K562 (cell line): Measurements from ENCODE around the gene LRRC8A. TPM values are rescaled to one million over a fixed set of nuclear protein-coding genes. Genes with fewer than 3 reads are reported as not detected.

Experiments used
- ATAC-seq: fragments of 200-7000 bp; cut with Tn5 transposase; 3 replicates; pipeline ENCODE4 v1.9.1; 2020; ENCODE audit warnings: moderate library complexity
- BruUV-seq: library from RNA; stranded (reverse); fragments of 400-500 nt; replicated peaks from 2 replicates; lab custom pipeline; 2021; lab: Mats Ljungman, UMichigan
- CTCF ChIA-PET: fragments of 300-600 bp; formaldehyde crosslinking; extraction: SDS; loops from one replicate; lab custom pipeline; 2021; ENCODE audit warnings: low intra/inter-chr PET ratio; lab: Yijun Ruan, JAX
- POLR2A ChIA-PET: fragments of 300-600, 350-650 bp; sonication (Branson Sonifier 250); formaldehyde crosslinking; extraction: SDS; loops from one replicate; lab custom pipeline; 2021; ENCODE audit warnings: antibody characterized with exemption, inconsistent platforms; lab: Yijun Ruan, JAX
- DNase-seq, 4 experiments: peaks; one replicate each; pipeline versions ENCODE4 v3.0.0 to v3.0.0-alpha.2; 2011 to 2018; ENCODE audit warnings: low spot score in 3 of 4, mixed read lengths in 3 of 4; ENCODE audit errors: extremely low read depth in 1 of 4
- FAIRE-seq: peaks from 2 replicates; lab custom pipeline; 2011; peaks lifted over from hg19 to GRCh38; lab: Jason Lieb, UNC
- H2AFZ ChIP-seq: 2 replicates; pipeline ENCODE4 v1.6.0; 2011; ENCODE audit warnings: low read depth, low read length, control low read depth, inconsistent platforms
- H3K27ac ChIP-seq: fragments of 200-600 bp; 3 replicates; pipeline ENCODE4 v1.8.0; 2011; ENCODE audit warnings: low read depth, mild to moderate bottlenecking, control low read depth, inconsistent platforms, low read length, moderate library complexity, mixed read lengths; ENCODE audit errors: extremely low read depth
- H3K27me3 ChIP-seq, 2 experiments: fragments of 300-600 bp in 1 of 2; 2 replicates in 1 of 2; 3 replicates in 1 of 2; pipeline versions ENCODE4 v1.6.0 to v1.8.0; 2011; ENCODE audit warnings: inconsistent platforms in 2 of 2, low read length in 2 of 2, mild to moderate bottlenecking in 1 of 2, mixed read lengths in 1 of 2, moderate library complexity in 1 of 2; ENCODE audit not compliant: control insufficient read depth in 2 of 2, insufficient read depth in 2 of 2
- H3K36me3 ChIP-seq: fragments of 300-600 bp; 3 replicates; pipeline ENCODE4 v1.8.0; 2011; ENCODE audit warnings: mild to moderate bottlenecking, low read length, inconsistent platforms; ENCODE audit not compliant: control insufficient read depth, insufficient read depth
- H3K4me1 ChIP-seq, 2 experiments: fragments of 200-600 bp in 1 of 2; replicated peaks in 1 of 2; 2 replicates in 1 of 2; 3 replicates in 1 of 2; pipeline versions ENCODE4 v1.5.1 to v1.8.0; 2011; ENCODE audit warnings: inconsistent platforms in 2 of 2, low read length in 2 of 2, mild to moderate bottlenecking in 1 of 2, mixed read lengths in 1 of 2, moderate library complexity in 1 of 2; ENCODE audit not compliant: control insufficient read depth in 2 of 2, insufficient read depth in 2 of 2
- H3K4me2 ChIP-seq: 2 replicates; pipeline ENCODE4 v1.6.1; 2011; ENCODE audit warnings: low read length, control low read depth, inconsistent platforms, mixed read lengths; ENCODE audit not compliant: insufficient read depth
- H3K4me3 ChIP-seq: fragments of 200-600 bp; sonication (generic), shearing (Covaris generic); 2 replicates; pipeline ENCODE4 v1.5.1; 2016; ENCODE audit warnings: control low read depth, inconsistent platforms
- H3K79me2 ChIP-seq: fragments of 200-600 bp; 3 replicates; pipeline ENCODE4 v1.8.0; 2011; ENCODE audit warnings: low read length, inconsistent platforms; ENCODE audit not compliant: control insufficient read depth, insufficient read depth
- H3K9ac ChIP-seq, 2 experiments: 2 replicates each; pipeline versions ENCODE4 v1.6.0 to v1.6.1; 2011; ENCODE audit warnings: low read depth in 2 of 2, low read length in 2 of 2, control low read depth in 1 of 2, inconsistent platforms in 1 of 2, mild to moderate bottlenecking in 1 of 2, mixed read lengths in 1 of 2; ENCODE audit not compliant: insufficient read depth in 1 of 2
- H3K9me1 ChIP-seq: one replicate; pipeline ENCODE4 v1.6.0; 2011; ENCODE audit warnings: inconsistent platforms, mild to moderate bottlenecking, low read length, moderate library complexity; ENCODE audit not compliant: control insufficient read depth, insufficient read depth
- H3K9me3 ChIP-seq: replicated peaks from 2 replicates; pipeline ENCODE4 v1.5.1; 2011; ENCODE audit warnings: low read depth, low read length, inconsistent platforms; ENCODE audit not compliant: control insufficient read depth, insufficient read depth
- H4K20me1 ChIP-seq: replicated peaks from 2 replicates; pipeline ENCODE4 v1.6.1; 2011; ENCODE audit warnings: low read length, inconsistent platforms, mixed read lengths; ENCODE audit not compliant: control insufficient read depth, insufficient read depth
- ADNP ChIP-seq: fragments of 200-800 bp; sonication (Bioruptor generic); IDR thresholded peaks from 2 replicates; pipeline ENCODE4 v1.6.1; 2016; ENCODE audit warnings: missing genetic modification characterization, missing compliant biosample characterization
- BCL6 ChIP-seq: fragments of 250-450 bp; sonication (Bioruptor Pico); IDR thresholded peaks from 2 replicates; pipeline ENCODE4 v1.4.0; 2020
- BCOR ChIP-seq: fragments of 450-650 bp; IDR thresholded peaks from 2 replicates; pipeline ENCODE4 v1.6.1; 2016
- ELF2 ChIP-seq: fragments of 250-450 bp; sonication (Bioruptor Pico); IDR thresholded peaks from 2 replicates; pipeline ENCODE4 v1.5.0; 2021; ENCODE audit warnings: mild to moderate bottlenecking
- FOXA1 ChIP-seq: fragments of 450-650 bp; IDR thresholded peaks from 2 replicates; pipeline ENCODE4 v1.6.1; 2016; ENCODE audit warnings: mild to moderate bottlenecking, borderline replicate concordance
- KDM1A ChIP-seq, 2 experiments: fragments of 450-650 bp; IDR thresholded peaks; 2 replicates each; pipeline ENCODE4 v1.6.1; 2016; ENCODE audit warnings: mild to moderate bottlenecking in 2 of 2
- MEF2A ChIP-seq: IDR thresholded peaks from 2 replicates; pipeline ENCODE4 v1.6.1; 2011; ENCODE audit warnings: low read depth, mild to moderate bottlenecking, low read length, moderate library complexity; ENCODE audit not compliant: control insufficient read depth
- NFIX ChIP-seq: fragments of 250-450 bp; sonication (Bioruptor Pico); IDR thresholded peaks from 2 replicates; pipeline ENCODE4 v1.4.0; 2020; ENCODE audit warnings: low read depth, mild to moderate bottlenecking, moderate library complexity
- RBFOX2 ChIP-seq: fragments of 200-400 bp; formaldehyde crosslinking; IDR thresholded peaks from 2 replicates; pipeline ENCODE4 v1.6.1; 2017; ENCODE audit warnings: low read depth, mild to moderate bottlenecking, low read length, moderate library complexity
- RBM15 ChIP-seq: fragments of 200-400 bp; formaldehyde crosslinking; IDR thresholded peaks from 2 replicates; pipeline ENCODE4 v1.6.1; 2018; ENCODE audit warnings: mild to moderate bottlenecking, low read length, moderate library complexity; ENCODE audit not compliant: insufficient read depth
- RBM25 ChIP-seq: fragments of 200-400 bp; formaldehyde crosslinking; IDR thresholded peaks from 2 replicates; pipeline ENCODE4 v1.6.1; 2018; ENCODE audit warnings: low read length, low read depth, moderate library complexity; ENCODE audit not compliant: severe bottlenecking
- SMARCA5 ChIP-seq: fragments of 450-650 bp; IDR thresholded peaks from 2 replicates; pipeline ENCODE4 v1.6.1; 2016
- ZFP36 ChIP-seq: fragments of 150-350 bp; IDR thresholded peaks from 2 replicates; pipeline ENCODE4 v1.6.1; 2018; ENCODE audit warnings: low read length, low read depth; ENCODE audit not compliant: partially characterized antibody
- WGBS: fragments of 100-300 bp; shearing (Covaris generic); methylation state at CpG from one replicate; pipeline ENCODE4 v1.1.6; 2016; ENCODE audit warnings: low coverage, mixed read lengths; ENCODE audit not compliant: insufficient coverage; ENCODE audit errors: missing lambda C conversion rate; 5-methylcytosine and 5-hydroxymethylcytosine counted together
- in situ Hi-C: fragments of 300-500 bp; cut with MboI; formaldehyde crosslinking; loops from 4 replicates; pipeline ENCODE4 v1.15.0; 2018; ENCODE audit warnings: inconsistent platforms, mixed read lengths
- intact Hi-C: fragments of 100-400 bp; cut with micrococcal nuclease; formaldehyde crosslinking; loops from 2 replicates; pipeline ENCODE4 v1.14.2; 2022
- polyA plus RNA-seq, 8 experiments: library from polyadenylated mRNA; depleted of rRNA in 4 of 8; stranded (reverse) in 5 of 8; unstranded in 3 of 8; fragments of >200 nt; fragmentation: Nextera tagmentation in 2 of 8; fragmentation: Illumina TruSeq in 1 of 8; extraction: Ambion mirVana in 2 of 8; extraction: Trizol in 1 of 8; gene quantifications; 2 replicates each; pipeline versions ENCODE4 v1.2.1 to v1.2.3, GENCODE V29; 2011 to 2014; ENCODE audit warnings: inconsistent platforms in 1 of 8, missing spikeins in 1 of 8
- total RNA-seq, 7 experiments: library from RNA; depleted of rRNA in 6 of 7; stranded (reverse); fragments of >200 nt in 6 of 7; fragmentation: Illumina TruSeq in 2 of 7; extraction: Trizol in 2 of 7; gene quantifications; 2 replicates each; pipeline versions ENCODE4 v1.2.1 to v1.2.3, GENCODE V29; 2011 to 2021; ENCODE audit warnings: low replicate concordance in 1 of 7
- TF ChIP-seq, protein P1 (sequence below): sonication (generic); formaldehyde crosslinking; IDR thresholded peaks from 2 replicates; pipeline ENCODE4 v1.8.1; 2023; ENCODE audit warnings: mild to moderate bottlenecking, missing genetic modification reagents
- TF ChIP-seq, protein P2 (sequence below): fragments of 250-450 bp; sonication (Bioruptor Pico); IDR thresholded peaks from 2 replicates; pipeline ENCODE4 v1.5.0; 2021

LRRC8A gene
- total and polyA plus RNA-seq, 9 of the 15 experiments (the other 6 are each of a cell fraction or from before 2014, with no cell fraction given): 2.9 to 24.7 (median 8.9) TPM

DNA sequence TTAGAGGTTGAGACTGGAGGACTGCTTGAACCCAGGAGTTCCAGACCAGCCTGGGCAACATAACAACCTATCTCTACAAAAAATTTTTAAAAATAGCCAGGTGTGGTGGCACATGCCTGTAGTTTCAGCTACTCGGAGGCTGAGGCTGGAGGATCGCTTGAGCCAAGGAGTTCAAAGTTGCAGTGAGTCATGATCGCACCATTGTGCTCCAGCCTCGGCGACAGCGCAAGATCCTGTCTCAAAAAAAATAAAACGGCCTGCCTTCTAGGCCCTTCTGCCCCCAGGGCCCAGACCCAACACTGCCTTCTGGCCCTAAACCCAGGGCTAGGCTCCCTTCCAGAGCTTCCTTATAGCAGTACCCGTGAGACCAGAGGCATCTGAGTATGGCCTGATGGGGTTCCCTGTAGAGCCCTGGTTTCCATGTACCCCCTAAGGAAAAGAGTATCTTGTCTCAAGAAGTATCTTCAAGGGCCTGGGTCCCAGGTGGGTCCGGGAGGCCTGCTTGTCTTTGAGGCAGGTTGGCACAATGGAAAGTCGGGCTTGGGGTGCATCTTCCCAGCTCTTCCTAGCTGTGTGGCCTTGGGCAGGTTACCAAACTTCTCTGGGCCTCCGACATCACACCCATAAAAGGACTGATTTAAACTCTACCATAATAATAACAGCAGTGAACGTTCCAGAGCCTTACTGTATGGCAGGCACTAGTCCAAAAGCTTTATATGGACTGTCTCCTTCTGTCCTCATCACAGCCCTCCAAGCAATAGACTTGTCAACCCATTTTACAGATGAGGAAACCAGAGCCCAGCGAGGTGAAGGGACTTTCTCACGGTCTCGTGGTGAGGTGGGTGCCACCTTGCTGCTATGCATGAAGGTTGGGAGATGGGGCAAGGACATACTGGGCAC, 9.6 kb downstream of the LRRC8A start:
- FAIRE-seq: no peak
- BruUV-seq: no TSS peak
- in situ Hi-C loops (no loop called here), intact Hi-C loops (no loop called here)
- Histone ChIP-seq H3K4me3 (no peak overlapping the region), H3K9ac (peak overlapping the region in 1 of 2 experiments; percentile 45; a peak in 1 of 4 replicates), H3K79me2 (0 out of 3 replicates have a peak, but pooled peaks cover 3% of the 10 kb centered on the region), H3K27ac (no peak overlapping the region), H3K4me2 (no peak overlapping the region), H3K9me3 (no peaks in the 10 kb centered on the region), H3K4me1 (peaks cover 3 to 18% of the 10 kb centered on the region in 2 experiments; a peak in 4 of 5 replicates), H3K27me3 (no peaks in the 10 kb centered on the region), H4K20me1 (0 out of 2 replicates have a peak, but pooled peaks cover 3% of the 10 kb centered on the region), H3K36me3 (peaks cover 50% of the 10 kb centered on the region; the same call in 2 of the 3 replicates)
- 87% methylated on average over 15 of the region's 15 CpGs for WGBS
- ATAC-seq: no peak
- DNase-seq: no peak
- CTCF ChIA-PET: no interaction called here
- TF ChIP-seq FOXA1 (no peak), NFIX (CRISPR knock-in tag) (no peak), BCOR (peak; percentile 85), RBM15 (no peak), KDM1A (IDR thresholded peaks at IDR 0.05) (peak; percentile 36 to 56; a peak in 3 of 4 replicates), ZFP36 (peak; percentile 54), SMARCA5 (peak; percentile 79; the same call in 1 of the 2 replicates), BCL6 (CRISPR knock-in tag) (no peak), RBFOX2 (0 out of 2 replicates have a peak, but pooled peaks have one; percentile 1), ADNP (peak; percentile 60; the same call in 1 of the 2 replicates), ELF2 (no peak), RBM25 (peak; percentile 63), MEF2A (no peak)
- TF ChIP-seq, protein P1, sequence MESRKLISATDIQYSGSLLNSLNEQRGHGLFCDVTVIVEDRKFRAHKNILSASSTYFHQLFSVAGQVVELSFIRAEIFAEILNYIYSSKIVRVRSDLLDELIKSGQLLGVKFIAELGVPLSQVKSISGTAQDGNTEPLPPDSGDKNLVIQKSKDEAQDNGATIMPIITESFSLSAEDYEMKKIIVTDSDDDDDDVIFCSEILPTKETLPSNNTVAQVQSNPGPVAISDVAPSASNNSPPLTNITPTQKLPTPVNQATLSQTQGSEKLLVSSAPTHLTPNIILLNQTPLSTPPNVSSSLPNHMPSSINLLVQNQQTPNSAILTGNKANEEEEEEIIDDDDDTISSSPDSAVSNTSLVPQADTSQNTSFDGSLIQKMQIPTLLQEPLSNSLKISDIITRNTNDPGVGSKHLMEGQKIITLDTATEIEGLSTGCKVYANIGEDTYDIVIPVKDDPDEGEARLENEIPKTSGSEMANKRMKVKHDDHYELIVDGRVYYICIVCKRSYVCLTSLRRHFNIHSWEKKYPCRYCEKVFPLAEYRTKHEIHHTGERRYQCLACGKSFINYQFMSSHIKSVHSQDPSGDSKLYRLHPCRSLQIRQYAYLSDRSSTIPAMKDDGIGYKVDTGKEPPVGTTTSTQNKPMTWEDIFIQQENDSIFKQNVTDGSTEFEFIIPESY (CRISPR knock-in tag): 0 out of 2 replicates have a peak, but pooled peaks have one; percentile 39
- TF ChIP-seq, protein P2, sequence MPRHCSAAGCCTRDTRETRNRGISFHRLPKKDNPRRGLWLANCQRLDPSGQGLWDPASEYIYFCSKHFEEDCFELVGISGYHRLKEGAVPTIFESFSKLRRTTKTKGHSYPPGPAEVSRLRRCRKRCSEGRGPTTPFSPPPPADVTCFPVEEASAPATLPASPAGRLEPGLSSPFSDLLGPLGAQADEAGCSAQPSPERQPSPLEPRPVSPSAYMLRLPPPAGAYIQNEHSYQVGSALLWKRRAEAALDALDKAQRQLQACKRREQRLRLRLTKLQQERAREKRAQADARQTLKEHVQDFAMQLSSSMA: no peak
- TF ChIP-seq, all 486 proteins: peak for 8
- POLR2A ChIA-PET: interaction anchor here (0.5 to 2.3 kb wide), 8 partner anchors 10 to 256 kb away, joined by 3 to 6 read pairs (median 4); partner anchors contain the start of genes KYAT1 and LRRC8A
- Histone ChIP-seq H2AFZ (no peak overlapping the region), H3K9me1 (peaks cover 3% of the 10 kb centered on the region)
